ENCODE measurements around the gene CYP1A1. TPM values are rescaled to one million over a fixed set of nuclear protein-coding genes. Genes with fewer than 3 reads are reported as not detected.
"Not testable (repeated sequence)": the region's sequence is repeated elsewhere in the genome, so short reads cannot be mapped to it uniquely, and the experiment has no call there.

The CYP1A1 gene
- total and polyA plus RNA-seq, 2 of the 4 experiments (the other 2 are of a cell fraction): under 0.01 to 0.03 TPM

DNA sequence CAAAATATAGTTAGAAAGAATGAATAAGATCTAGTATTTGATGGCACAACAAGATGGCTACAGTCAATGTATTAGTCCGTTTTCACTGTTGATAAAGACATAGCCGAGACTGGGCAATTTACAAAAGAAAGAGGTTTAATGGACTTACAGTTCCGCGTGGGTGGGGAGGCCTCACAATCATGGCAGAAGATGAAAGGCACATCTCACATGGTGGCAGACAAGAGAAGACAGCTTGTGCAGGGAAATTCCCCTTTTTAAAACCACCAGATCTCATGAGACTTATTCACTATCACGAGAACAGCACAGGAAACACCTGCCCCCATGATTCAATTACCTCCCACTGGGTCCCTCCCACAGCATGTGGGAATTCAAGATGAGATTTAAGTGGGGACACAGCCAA is 12.9 kb upstream of the CYP1A1 start:
- H4K8ac ChIP-seq (ENCODE audit: low read depth in 2 of 2, low read length in 2 of 2); H3K9me1 ChIP-seq (ENCODE audit: insufficient read depth, low read length); ATAC-seq (ENCODE audit: low read depth); H2BK120ac ChIP-seq (ENCODE audit: low read depth, low read length); H2AK5ac ChIP-seq (ENCODE audit: low read depth, low read length); H2BK20ac ChIP-seq (ENCODE audit: low read depth, low read length); H4K20me1 ChIP-seq (ENCODE audit: insufficient read depth, low read length); dilution Hi-C loops (cut with HindIII; ENCODE audit: low sequenced_read_pairs, unreplicated experiment); H2BK5ac ChIP-seq (ENCODE audit: low read depth, low read length, poor library complexity, severe bottlenecking); H3K14ac ChIP-seq (replicated peaks; ENCODE audit: low read depth, low read length); H2BK15ac ChIP-seq (ENCODE audit: low read depth, low read length); H3K4me3 ChIP-seq (ENCODE audit: insufficient read depth, low read depth, low read length); H3K4me2 ChIP-seq (ENCODE audit: low read depth, low read length); H3K18ac ChIP-seq (ENCODE audit: low read depth, low read length); H3K23ac ChIP-seq (ENCODE audit: low read depth, low read length); H4K5ac ChIP-seq (ENCODE audit: low read depth, low read length); H2AFZ ChIP-seq (replicated peaks; ENCODE audit: low read length, poor library complexity); in situ Hi-C loops (cut with MboI; ENCODE audit: low sequenced_read_pairs); H3K27ac ChIP-seq (ENCODE audit: insufficient read depth, low read length); intact Hi-C loops (cut with micrococcal nuclease); H3K9me3 ChIP-seq (ENCODE audit: control insufficient read depth, insufficient read depth, low read length); H3K9ac ChIP-seq (ENCODE audit: low read depth, low read length); H3K79me1 ChIP-seq (ENCODE audit: low read depth in 1 of 2, low read length in 2 of 2); BruUV-seq (replicated peaks); DNase-seq; H4K91ac ChIP-seq (ENCODE audit: insufficient read depth, low read depth, low read length); CTCF ChIA-PET; H3K4ac ChIP-seq (ENCODE audit: low read depth, low read length); H3K36me3 ChIP-seq (ENCODE audit: control insufficient read depth, insufficient read depth, low read length); H2AK9ac ChIP-seq (replicated peaks; ENCODE audit: low read depth, low read length, poor library complexity); POLR2A ChIA-PET (ENCODE audit: unreplicated experiment); H3K56ac ChIP-seq (ENCODE audit: extremely low read depth, insufficient read depth, low read length); H3K4me1 ChIP-seq (ENCODE audit: control insufficient read depth, insufficient read depth, low read length): not testable (repeated sequence)
- WGBS, 2 experiments (ENCODE audit: extremely low coverage in 2 of 2, insufficient read length in 1 of 2): 0% methylated on average over 1 of the region's 5 CpGs; no CpG with 5 or more reads in 1 of the 2 experiments
- peaks cover 39% of the 10 kb centered on the region for H3K27me3 ChIP-seq (ENCODE audit: control insufficient read depth, insufficient read depth, low read length)

Data from IMR-90 (cell line).